Hepatocyte (in vitro differentiated cells): ENCODE results near the gene LRRC27. TPM values are rescaled to one million over a fixed set of nuclear protein-coding genes. Genes with fewer than 3 reads are reported as not detected.
"Not testable (repeated sequence)": the region's sequence is repeated elsewhere in the genome, so short reads cannot be mapped to it uniquely, and the experiment has no call there.

Source experiments
- DNase-seq: peaks from one replicate; pipeline ENCODE4 v3.0.0-alpha.2; 2016; ENCODE audit warnings: low spot score
- H2AFZ ChIP-seq: fragments of 200-600 bp; sonication (generic); 2 replicates; pipeline ENCODE4 v1.6.0; 2016; ENCODE audit warnings: antibody characterized with exemption, mild to moderate bottlenecking
- H3K27ac ChIP-seq: fragments of 200-600 bp; sonication (generic); 2 replicates; pipeline ENCODE4 v1.5.1; 2016; ENCODE audit warnings: mild to moderate bottlenecking
- H3K27me3 ChIP-seq: fragments of 200-600 bp; sonication (generic); 2 replicates; pipeline ENCODE4 v1.6.1; 2016
- H3K36me3 ChIP-seq: fragments of 200-600 bp; sonication (generic); replicated peaks from 2 replicates; pipeline ENCODE4 v1.5.1; 2016; ENCODE audit warnings: low read depth; ENCODE audit not compliant: insufficient read depth
- H3K4me1 ChIP-seq: fragments of 200-600 bp; sonication (generic); 2 replicates; pipeline ENCODE4 v1.5.1; 2016; ENCODE audit warnings: mild to moderate bottlenecking, moderate library complexity; ENCODE audit not compliant: insufficient read depth
- H3K4me2 ChIP-seq: fragments of 200-600 bp; sonication (generic); 2 replicates; pipeline ENCODE4 v1.6.0; 2016
- H3K4me3 ChIP-seq: fragments of 200-600 bp; sonication (generic); 2 replicates; pipeline ENCODE4 v1.5.1; 2016; ENCODE audit warnings: mild to moderate bottlenecking
- H3K79me2 ChIP-seq: fragments of 200-600 bp; sonication (generic); 2 replicates; pipeline ENCODE4 v1.6.0; 2017; ENCODE audit warnings: mild to moderate bottlenecking
- H3K9me2 ChIP-seq: fragments of 200-600 bp; sonication (generic); replicated peaks from 2 replicates; pipeline ENCODE4 v1.6.0; 2017; ENCODE audit warnings: mild to moderate bottlenecking; ENCODE audit not compliant: insufficient read depth
- H3K9me3 ChIP-seq: fragments of 200-600 bp; sonication (generic); 2 replicates; pipeline ENCODE4 v1.5.1; 2016; ENCODE audit warnings: low read depth, mild to moderate bottlenecking
- H4K20me1 ChIP-seq: fragments of 200-600 bp; sonication (generic); 2 replicates; pipeline ENCODE4 v1.6.0; 2016; ENCODE audit warnings: mild to moderate bottlenecking; ENCODE audit not compliant: insufficient read depth, poor library complexity, severe bottlenecking
- CTCF ChIP-seq: fragments of 200-600 bp; sonication (generic); IDR thresholded peaks from 2 replicates; pipeline ENCODE4 v1.5.1; 2016; ENCODE audit warnings: antibody characterized with exemption, mild to moderate bottlenecking; ENCODE audit not compliant: poor library complexity
- EZH2 ChIP-seq: fragments of 200-600 bp; sonication (generic); IDR thresholded peaks from 2 replicates; pipeline ENCODE4 v1.6.1; 2016; ENCODE audit warnings: antibody characterized with exemption, mild to moderate bottlenecking, borderline replicate concordance
- EZH2phosphoT487 ChIP-seq: fragments of 200-600 bp; sonication (generic); IDR thresholded peaks from one replicate; pipeline ENCODE4 v1.6.1; 2018; ENCODE audit warnings: antibody characterized with exemption, mild to moderate bottlenecking, low read depth, moderate library complexity; ENCODE audit not compliant: unreplicated experiment, severe bottlenecking
- WGBS: methylation state at CpG from one replicate; pipeline ENCODE4 v1.1.6; 2016; ENCODE audit warnings: low lambda C conversion rate; ENCODE audit errors: missing lambda C conversion rate; 5-methylcytosine and 5-hydroxymethylcytosine counted together
- polyA plus RNA-seq: library from polyadenylated mRNA; unstranded; fragments of >200 nt; fragmentation: Nextera tagmentation; extraction: Ambion mirVana; gene quantifications from 2 replicates; pipeline ENCODE4 v1.2.1, GENCODE V29; 2016
- total RNA-seq: library from RNA; depleted of rRNA; stranded (reverse); fragments of >200 nt; gene quantifications from 2 replicates; pipeline ENCODE4 v1.2.3, GENCODE V29; 2014

The LRRC27 gene
- total and polyA plus RNA-seq, 2 experiments from 2014 or later: 7.5 to 8.3 TPM

GRCh38 chr10:132294561-132295318 lies 37.3 kb upstream of the LRRC27 start:
- no peak for DNase-seq
- Histone ChIP-seq H3K4me2 (no peak overlapping the region), H2AFZ (no peak overlapping the region), H3K79me2 (no peaks in the 10 kb centered on the region), H3K4me3 (no peak overlapping the region), H3K9me2 (no peaks in the 10 kb centered on the region), H4K20me1 (no peaks in the 10 kb centered on the region), H3K27me3 (no peaks in the 10 kb centered on the region), H3K4me1 (no peaks in the 10 kb centered on the region), H3K9me3 (no peaks in the 10 kb centered on the region), H3K36me3 (no peaks in the 10 kb centered on the region), H3K27ac (no peak overlapping the region)
- TF ChIP-seq EZH2 (no peak), EZH2phosphoT487 (no peak), CTCF (no peak)
- WGBS: 74% methylated on average over 23 of the region's 23 CpGs

GRCh38 chr10:132295481-132295880 lies 36.5 kb upstream of the LRRC27 start:
- not testable (repeated sequence) for H3K36me3 ChIP-seq, H3K9me2 ChIP-seq, H3K79me2 ChIP-seq, H3K4me1 ChIP-seq, H4K20me1 ChIP-seq, H3K9me3 ChIP-seq, DNase-seq, H3K27me3 ChIP-seq, H3K4me2 ChIP-seq, H2AFZ ChIP-seq, H3K4me3 ChIP-seq, H3K27ac ChIP-seq
- WGBS: 88% methylated on average over 21 of the region's 23 CpGs

GRCh38 chr10:132296666-132297443 lies 35.1 kb upstream of the LRRC27 start:
- no peaks in the 10 kb centered on the region for H3K9me2 ChIP-seq
- no peak overlapping the region for H3K4me2 ChIP-seq
- H3K9me3 ChIP-seq: no peaks in the 10 kb centered on the region
- 92% methylated on average over 25 of the region's 28 CpGs for WGBS
- H3K27me3 ChIP-seq: no peaks in the 10 kb centered on the region
- H3K27ac ChIP-seq: no peak overlapping the region
- H3K4me3 ChIP-seq: no peak overlapping the region
- H4K20me1 ChIP-seq: no peaks in the 10 kb centered on the region
- H3K79me2 ChIP-seq: no peaks in the 10 kb centered on the region
- no peak for DNase-seq
- no peaks in the 10 kb centered on the region for H3K4me1 ChIP-seq
- no peak for TF ChIP-seq EZH2phosphoT487
- no peak for TF ChIP-seq CTCF
- TF ChIP-seq EZH2: no peak
- no peaks in the 10 kb centered on the region for H3K36me3 ChIP-seq
- H2AFZ ChIP-seq: no peak overlapping the region

- Histone ChIP-seq H3K4me2 (no peak overlapping the region), H3K4me3 (no peak overlapping the region), H3K36me3 (no peaks in the 10 kb centered on the region), H3K27ac (no peak overlapping the region), H4K20me1 (no peaks in the 10 kb centered on the region), H2AFZ (no peak overlapping the region), H3K27me3 (no peaks in the 10 kb centered on the region), H3K79me2 (no peaks in the 10 kb centered on the region), H3K9me3 (no peaks in the 10 kb centered on the region), H3K4me1 (no peaks in the 10 kb centered on the region), H3K9me2 (no peaks in the 10 kb centered on the region)
- no peak for DNase-seq
- WGBS: 59% methylated on average over 9 of the region's 9 CpGs
- TF ChIP-seq EZH2: no peak
- no peak for TF ChIP-seq CTCF
- no peak for TF ChIP-seq EZH2phosphoT487
These were observed 34.5 kb upstream of the LRRC27 start for GRCh38 chr10:132297526-132297925.
